GM20431 (cell line): ENCODE data around the gene CCL1.

ENCODE experiments used
- in situ Hi-C: fragments of 300-500 bp; cut with MseI, MboI; formaldehyde crosslinking; loops from one replicate; pipeline ENCODE4 v1.15.0; 2020; ENCODE audit warnings: low sequenced_read_pairs; ENCODE audit not compliant: unreplicated experiment

CCL1 gene

DNA sequence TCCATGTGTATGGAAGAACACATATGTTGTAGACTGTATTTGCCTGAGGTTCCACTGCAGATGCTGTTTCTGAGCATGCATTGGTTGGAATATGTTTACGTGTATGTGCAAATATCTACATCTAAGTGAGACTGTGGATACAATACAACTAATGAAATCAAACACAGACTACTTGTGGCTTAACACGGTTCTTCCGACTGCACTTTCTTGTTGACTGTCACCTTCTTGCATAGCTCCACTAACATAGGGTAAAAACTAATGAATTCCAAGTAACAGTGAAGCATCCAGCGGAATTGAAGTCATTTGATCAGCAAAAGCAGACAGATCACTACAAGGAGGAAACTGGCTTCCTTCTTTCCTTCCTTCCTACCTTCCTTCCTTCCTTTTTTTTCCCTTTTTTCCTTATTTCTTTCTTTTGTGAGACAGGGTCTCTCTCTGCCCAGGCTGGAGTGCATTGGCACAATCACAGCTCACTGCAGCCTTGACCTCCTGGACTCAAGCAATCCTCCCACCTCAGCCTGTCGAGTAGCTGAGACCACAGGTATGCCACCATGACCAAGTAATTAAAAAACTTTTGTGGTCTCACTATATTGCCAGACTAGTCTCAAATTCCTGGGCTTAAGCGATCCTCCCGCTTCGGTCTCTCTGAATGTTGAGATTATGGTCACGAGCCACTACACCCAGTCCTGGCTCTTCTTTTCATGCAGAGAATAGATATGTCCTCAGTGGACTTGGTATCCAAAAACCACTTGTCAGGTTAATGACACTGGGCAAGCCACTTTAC lies 22.0 kb upstream of the CCL1 start:
- in situ Hi-C loops, result no loop called here

DNA sequence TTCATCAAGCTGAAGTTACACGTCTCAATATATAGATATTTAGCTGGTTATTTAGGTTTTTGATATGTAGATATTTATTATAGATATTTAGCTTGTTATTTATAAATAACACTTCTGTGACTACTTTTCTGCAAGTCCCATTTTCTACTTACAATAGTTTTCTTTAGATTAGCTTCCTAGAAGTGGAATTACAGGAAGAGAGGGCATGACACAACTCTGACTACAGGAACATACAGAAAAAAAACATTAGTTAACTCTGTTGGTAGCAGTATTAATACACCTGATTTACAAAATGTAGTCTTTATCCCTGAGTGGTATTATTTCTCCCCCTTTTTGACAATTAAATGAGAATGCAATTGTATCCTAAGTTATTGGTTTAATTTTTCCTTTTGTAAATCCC lies 21.2 kb upstream of the CCL1 start:
- in situ Hi-C loops, result no loop called here

DNA sequence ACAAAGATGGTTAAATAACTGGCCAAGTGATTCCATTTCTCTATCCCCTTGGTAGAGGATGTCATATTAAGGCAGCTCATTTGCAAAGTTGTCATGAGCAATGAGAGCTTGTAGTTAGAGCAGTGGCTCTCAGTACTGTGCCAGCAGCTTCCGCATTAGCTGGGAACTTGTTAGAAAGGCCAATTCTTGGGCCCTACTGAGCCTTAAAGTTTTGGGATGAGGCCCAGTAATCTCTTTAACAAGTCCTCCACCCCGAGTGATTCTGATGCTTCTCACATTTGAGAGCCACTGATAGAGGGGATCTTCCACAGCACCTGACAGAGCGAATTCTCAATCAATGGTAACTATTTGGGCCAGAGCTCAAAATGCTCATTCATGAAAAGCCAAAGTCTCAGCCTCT lies 20.2 kb upstream of the CCL1 start:
- in situ Hi-C loops, result no loop called here

DNA sequence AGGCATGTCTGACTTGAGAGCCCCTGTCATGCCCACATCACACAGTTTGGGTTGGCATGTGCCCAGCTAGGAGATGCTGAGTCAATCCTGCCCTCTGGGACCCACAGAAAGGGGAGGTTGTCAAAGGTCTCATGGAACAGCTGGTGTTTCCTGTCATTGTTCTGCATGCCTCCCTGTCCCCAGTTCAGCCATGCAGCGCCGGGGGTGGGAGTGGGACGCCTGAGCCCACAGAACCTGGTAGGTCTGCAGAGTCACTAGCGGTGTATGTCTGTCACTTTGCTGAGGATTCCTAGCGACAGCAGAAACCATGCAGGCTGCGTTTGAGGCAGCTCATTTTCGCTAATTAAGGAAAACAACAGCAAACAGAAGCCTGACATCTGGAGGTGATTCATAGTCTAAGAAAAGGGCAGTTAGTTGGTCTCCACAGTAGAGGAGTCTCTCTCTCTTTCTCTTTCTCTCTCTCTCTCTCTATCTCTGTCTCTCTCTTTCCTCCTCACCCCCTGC lies 19.6 kb upstream of the CCL1 start:
- in situ Hi-C loops, result no loop called here

DNA sequence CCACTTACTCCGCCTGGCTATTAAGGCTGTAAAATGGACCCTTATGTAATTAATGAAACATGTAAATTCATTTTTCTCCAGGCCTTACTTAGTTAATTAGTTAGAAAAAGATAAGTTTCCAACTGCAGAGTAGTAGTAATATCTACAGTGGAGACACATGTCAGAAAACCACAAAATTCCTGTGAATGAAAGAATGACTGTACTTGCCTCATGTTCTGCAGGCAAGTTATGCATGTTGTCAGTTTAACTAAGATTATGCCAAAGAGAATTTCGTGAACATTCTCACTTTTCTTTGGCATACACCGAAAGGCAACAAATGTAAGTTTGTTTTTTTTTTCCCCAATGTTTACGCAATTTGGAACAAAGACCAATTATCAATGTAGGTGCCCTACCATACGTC lies 16.8 kb upstream of the CCL1 start:
- in situ Hi-C loops, result no loop called here

DNA sequence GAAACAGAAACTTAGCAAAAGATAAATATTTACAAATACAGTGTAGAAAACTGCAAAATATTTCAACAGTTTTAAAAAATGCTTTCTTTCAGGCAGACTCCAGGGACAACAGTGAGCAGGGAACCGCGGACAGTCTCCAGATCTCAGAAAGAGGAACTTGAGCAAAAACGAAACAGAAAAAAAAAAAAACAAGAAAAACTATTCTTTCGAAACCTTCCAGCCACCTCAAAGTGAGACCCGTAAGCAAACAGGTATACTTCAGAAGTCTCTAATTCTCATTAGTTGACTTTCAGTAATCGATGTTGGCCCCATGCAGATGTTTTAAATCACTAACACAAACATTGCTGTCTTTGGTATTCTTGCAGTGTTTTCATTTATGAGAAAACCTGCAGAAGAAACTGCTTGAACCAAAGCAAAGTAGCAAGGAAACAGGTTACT lies 15.7 kb upstream of the CCL1 start:
- in situ Hi-C loops, result no loop called here

DNA sequence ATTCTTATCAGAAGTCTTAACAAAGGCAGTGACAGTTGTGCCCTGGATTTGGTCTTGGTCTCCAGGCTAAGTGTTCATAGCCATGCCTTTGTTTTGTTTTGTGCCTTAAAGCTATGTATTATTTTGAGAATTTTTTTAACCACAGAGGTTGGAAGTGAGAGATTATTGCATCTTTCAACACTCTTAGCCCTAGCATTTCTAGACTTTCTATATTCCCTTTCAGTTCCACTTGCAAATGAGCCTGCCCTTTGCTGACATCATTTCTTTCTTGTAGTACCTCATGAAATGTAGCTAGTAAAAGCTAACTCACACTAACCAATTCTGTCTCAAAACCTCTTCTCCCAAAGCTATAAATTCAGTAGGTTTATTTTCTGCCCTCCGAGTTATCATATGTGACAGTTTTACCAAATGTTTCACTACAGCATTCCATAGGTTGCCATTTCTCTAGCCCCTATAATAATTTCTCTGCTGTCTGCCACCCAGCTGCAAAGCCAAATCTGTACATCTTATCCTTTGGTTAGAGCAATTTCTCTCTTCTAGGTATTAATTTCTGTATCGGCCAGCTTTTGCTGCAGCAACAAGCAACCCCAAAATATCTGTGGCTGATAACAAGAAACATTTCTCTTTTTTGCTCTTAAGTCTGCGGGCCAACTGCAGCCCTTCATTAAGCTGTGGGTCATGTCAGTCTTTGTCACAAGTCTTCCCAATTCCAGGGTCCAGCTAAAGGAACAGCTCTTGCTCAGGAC lies 14.2 kb upstream of the CCL1 start:
- in situ Hi-C loops, result no loop called here

DNA sequence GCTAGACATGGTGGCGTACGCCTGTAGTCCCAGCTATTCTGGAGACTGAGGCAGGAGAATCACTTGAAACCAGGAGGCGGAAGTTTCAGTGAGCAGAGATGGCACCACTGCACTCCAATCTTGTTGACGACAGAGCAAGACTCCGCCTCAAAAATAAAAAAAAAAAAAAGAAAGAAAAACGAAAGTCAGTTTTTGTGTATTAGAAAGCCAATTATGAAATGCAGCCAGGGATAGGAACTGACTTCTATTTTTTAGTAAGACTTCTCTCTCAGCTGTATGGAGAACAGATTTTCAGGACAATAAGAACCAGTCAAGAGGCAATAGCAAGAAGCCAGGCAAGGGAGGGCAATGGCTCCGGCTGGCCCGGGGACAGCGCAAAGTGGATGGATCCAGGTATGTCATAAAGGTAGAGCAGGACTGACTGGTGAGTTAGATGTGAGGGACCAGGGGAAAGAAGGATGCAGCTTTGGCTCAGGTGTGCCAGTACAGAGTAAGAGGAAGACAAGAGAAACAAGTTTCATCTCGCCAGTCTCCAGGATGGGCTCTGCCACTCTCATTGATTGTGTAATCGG lies 12.5 kb upstream of the CCL1 start:
- in situ Hi-C loops, result no loop called here

DNA sequence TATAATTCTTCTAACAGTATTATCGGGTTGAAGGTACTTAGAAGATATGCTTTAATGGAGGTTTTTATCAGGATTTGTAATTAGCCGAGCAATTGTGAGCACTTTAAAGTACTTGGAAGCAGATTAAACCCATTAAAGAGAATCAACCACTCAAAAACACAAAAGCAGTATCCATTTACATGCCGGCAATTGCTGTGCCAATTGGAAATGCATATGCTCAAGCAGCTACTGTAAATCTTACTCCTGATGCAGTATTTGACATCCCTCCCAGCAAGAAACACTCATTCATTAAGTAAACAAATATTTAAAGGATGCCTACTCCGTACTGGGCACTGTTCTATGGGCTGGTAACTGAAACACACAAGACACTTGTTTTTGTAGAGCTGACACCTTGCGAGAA lies 11.4 kb upstream of the CCL1 start:
- in situ Hi-C loops, result no loop called here

DNA sequence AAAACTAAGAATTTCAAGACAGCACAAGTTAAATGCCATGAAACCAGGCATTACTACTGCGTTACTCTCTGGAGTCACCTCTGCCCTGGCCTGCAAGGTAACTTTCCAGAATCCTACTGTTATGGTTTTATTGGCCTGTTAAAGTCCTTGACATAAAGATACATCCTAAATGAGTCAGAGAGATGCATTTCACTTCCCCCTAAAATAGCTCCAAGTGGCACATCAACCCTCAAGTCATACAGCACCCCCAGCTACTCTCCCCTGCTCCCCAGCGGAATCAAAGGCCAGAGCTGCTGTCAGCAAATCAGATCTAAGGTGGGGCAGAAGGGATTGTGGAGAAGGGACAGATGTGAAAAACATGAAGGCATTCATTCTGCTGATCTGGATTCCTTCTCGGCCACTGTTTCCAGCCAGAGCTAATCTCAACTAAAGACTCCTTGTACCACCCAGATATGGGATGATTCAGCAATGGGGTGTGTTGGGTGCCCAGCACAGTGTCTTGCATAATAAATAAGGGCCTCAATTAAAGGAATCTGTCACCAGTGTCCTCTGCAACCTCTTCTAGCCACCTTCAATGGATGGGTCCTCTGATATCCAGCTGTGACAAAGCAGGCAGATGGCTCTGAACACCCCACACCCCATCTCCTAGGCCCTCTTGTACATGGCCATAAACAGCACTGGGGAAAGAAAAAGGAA lies 8.5 kb upstream of the CCL1 start:
- in situ Hi-C loops, result no loop called here

DNA sequence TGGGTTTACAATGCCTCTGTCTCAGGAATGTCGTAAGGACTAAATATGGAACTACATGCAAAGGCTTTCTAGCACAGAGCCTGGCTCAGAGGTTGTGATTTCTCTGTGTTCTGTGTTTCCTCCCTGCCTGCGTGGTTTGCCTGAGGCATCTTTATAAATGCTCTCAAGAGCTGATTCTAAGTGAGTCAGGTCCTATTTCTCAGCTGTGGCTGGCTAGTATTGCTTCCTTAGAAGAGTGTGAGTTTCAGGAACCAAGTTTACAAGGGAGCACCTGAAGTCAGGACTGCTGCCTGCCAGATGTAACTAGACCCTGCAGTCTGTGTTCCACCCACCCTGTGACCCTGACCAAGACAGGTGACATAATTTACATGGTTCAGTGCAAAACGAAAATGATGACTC lies 8.0 kb upstream of the CCL1 start:
- in situ Hi-C loops, result no loop called here

DNA sequence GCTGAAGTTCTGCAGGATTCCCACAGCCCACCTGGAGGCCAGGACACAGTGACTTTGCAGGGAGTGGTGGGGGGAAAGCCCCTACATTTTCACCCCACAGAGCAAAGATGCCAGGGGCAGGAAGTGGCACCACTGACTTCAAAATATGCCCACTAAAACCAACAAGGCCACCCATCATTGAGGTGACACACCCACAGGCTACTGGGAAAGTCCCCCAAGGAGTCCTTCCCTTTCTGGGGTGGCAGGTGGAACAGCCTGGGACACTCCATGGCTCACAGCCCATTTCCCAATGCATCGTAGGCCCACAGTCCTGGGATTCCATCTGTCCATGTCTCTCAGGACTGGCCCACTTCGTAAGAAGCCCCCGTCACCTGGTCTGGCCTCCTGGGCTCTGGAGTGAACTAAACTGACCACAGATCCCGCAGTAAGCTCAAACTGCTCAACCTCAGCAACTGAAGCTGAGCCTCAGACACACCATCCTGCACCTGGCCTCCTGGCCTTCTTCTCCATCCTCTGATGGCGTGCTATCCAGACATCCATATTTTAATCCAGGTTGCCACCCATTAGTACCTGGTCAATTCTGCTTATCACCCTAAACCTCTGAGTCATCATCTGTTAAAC lies 7.5 kb upstream of the CCL1 start:
- in situ Hi-C loops, result no loop called here

DNA sequence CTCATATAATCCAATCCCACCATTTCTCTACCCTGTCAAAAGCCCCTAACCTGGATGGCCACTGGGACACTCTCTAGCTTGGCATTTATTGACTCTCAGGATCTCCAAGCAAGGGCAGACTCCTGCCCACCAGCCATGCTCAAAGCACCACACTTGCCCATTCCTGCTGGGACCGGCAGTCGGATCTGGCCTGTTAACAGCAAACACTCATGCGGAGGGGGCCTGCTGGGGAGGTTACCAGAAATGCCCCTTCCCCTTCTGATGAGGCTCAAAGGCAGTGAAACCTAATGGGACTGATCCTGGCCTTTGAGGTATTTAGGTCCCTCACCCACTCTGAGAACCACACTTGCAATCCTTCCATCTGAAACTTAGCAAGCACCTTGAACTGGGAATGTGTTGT lies 6.5 kb upstream of the CCL1 start:
- in situ Hi-C loops, result no loop called here

DNA sequence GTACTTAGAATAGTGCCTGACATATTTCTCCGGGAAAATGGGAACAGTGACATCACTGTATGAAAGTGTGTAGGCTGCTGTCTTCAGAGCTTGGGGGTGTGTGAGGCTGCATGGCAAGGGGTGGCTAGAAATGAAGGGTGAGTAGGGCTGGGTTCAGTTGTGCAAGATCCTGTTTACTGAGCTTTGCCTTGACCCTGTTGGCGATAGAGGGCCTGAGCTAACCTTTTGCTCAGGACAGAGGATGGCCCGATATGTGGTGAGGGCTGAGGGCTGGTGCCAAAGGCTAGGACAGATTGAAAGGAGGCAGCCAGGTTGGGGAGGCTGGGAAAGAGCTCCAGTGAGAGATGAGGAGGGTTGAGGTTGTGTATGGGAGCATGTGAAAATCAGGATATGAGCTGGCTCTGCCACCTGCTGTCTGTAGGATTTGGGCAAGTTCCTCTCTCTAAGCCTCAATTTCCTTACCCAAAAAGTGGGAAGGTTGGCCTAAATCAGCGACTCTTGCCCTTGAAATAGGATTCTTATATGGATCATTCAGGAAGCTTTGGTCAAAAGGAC lies 6.0 kb upstream of the CCL1 start:
- in situ Hi-C loops, result no loop called here

DNA sequence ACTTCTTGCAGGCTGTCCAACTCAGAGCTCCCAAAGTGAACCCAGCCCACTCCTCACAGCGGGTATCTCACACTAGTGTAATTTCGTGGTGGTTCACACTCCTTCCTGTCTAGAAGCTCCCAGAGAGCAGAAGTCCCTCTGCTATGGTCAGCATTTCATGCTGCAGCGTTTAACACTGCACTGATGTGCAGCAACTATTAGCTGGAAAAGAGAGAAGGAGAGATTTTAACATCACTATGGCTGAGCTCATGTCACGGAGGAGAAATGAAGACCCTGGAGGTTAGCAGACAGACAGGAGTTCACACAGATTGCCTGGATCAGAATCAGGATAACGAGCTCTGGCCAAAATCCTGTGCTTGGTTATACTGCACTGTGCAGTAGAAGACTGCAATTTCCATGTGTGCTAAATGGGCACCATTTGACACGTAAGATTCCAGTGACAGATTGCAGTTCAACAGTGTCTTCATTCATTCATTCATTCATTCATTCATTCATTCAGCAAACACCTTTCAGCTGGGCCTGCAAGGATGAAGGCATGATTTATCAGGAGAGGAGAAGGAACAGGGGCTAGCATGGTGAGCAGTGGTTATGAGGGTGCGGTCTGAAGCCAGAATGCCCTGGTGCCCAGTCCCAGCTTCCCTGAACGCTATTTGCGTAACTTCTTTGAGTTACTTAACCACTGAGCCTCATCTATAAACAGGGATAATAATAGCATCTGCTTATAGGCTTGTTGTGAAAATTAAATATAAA lies 5.3 kb upstream of the CCL1 start:
- in situ Hi-C loops, result no loop called here

DNA sequence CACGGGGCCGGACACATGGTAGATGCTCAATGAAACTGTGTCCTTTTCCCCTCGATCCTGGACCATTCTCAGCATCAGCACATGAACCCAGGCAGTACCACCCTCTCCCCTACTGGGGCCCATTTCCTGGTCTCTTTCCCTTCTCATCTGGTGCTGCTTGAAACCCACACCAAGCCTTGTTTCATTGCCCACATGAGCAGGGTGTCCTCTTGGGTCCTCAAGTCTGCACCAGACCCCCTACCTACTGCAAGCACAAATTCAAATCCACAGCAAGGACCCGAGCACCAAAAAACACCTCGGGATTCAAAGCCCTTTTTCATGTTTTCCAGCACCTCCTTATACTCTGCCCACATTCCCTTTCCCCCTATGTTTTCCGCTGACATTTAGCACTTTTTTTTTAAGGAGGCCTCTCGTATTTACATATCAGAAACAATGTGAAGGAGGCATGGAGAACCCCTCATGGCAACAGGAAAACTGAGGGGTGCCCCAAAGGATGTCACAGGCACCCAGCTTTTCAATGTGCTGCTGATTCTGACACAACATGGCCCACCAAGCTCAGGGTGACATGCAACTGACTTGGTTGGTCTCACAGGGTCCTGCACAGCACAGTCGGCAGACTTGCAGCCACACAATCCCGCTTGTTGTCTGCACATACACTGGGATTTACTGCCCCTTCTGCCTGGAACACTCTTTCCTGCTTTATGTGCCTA lies 4.6 kb upstream of the CCL1 start:
- in situ Hi-C loops, result no loop called here

DNA sequence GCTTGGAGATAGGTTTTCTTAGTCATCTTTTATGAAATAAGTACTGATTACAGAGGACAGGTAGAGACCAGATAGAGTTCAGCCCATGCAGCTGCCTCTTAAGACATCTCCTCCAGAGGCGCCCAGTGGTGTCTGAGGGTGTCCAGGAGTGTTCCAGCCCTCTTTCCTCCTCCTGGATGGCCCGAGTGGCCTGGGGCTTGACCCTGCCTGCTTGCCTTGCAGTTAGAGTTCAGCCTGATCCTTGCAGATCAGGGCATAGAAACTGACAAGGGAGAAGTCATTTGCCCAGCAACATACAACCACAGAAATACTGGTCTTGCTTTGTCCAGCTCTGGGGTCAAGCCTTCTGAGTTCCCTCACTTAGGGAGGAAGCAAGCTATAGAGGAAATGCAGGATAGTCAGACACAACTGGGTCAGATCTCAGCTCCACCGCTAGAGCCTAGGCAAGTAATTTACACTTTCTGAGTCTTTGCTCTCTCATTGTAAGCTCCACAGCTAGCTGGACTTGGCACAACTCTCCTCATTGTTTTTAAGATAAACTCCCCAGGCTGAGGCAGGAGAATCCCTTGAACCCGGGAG lies 3.6 kb upstream of the CCL1 start:
- in situ Hi-C loops, result no loop called here

DNA sequence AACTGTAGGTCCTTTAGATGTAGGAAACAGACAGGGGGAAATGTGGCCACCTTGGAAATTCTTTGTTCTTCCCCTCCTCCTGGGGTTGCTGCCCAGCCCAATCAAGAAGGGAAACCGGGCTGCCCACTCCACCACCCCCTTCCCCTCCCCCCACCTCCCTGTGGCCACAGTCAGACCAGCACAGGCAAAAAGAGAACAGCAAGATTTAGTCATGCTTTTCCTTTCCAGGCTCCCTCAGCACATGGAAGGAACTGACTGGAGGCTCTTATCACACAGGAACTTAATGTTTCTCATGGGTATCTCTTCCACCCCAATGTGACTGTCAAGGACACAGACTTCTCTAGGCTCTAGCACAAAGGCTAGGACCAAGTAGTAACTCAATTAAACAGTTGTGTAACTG lies 3.0 kb upstream of the CCL1 start:
- in situ Hi-C loops, result no loop called here
